Keratinocyte (primary cell): ENCODE measurements around the gene EEPD1. TPM values are rescaled to one million over a fixed set of nuclear protein-coding genes. Genes with fewer than 3 reads are reported as not detected.

Experiments used
- DNase-seq: peaks from one replicate; pipeline ENCODE4 v3.0.0-alpha.2; 2011; ENCODE audit warnings: low read depth, missing footprints, low spot score
- FAIRE-seq: peaks from 2 replicates; lab custom pipeline; 2011; peaks lifted over from hg19 to GRCh38; lab: Jason Lieb, UNC
- H2AFZ ChIP-seq: 2 replicates; pipeline ENCODE4 v1.6.0; 2012; ENCODE audit warnings: low read length, control low read depth, inconsistent platforms; ENCODE audit not compliant: control insufficient read depth
- H3K27ac ChIP-seq: 2 replicates; pipeline ENCODE4 v1.5.1; 2011; ENCODE audit warnings: low read length; ENCODE audit not compliant: control insufficient read depth, insufficient read depth
- H3K27me3 ChIP-seq: 3 replicates; pipeline ENCODE4 v1.6.0; 2011; ENCODE audit warnings: low read length; ENCODE audit not compliant: control insufficient read depth, insufficient read depth; ENCODE audit errors: extremely low read depth
- H3K36me3 ChIP-seq, 2 experiments: 2 replicates in 1 of 2; 3 replicates in 1 of 2; pipeline ENCODE4 v1.5.1; 2011; ENCODE audit warnings: low read length in 2 of 2, mild to moderate bottlenecking in 1 of 2; ENCODE audit not compliant: control insufficient read depth in 2 of 2, insufficient read depth in 2 of 2; ENCODE audit errors: extremely low read depth in 1 of 2
- H3K4me1 ChIP-seq: 3 replicates; pipeline ENCODE4 v1.5.1; 2011; ENCODE audit warnings: low read length; ENCODE audit not compliant: control insufficient read depth, insufficient read depth; ENCODE audit errors: extremely low read depth
- H3K4me2 ChIP-seq: 3 replicates; pipeline ENCODE4 v1.6.0; 2011; ENCODE audit warnings: low read depth, low read length; ENCODE audit not compliant: control insufficient read depth, insufficient read depth; ENCODE audit errors: extremely low read depth
- H3K4me3 ChIP-seq, 3 experiments: fragments of 200-600 bp in 1 of 3; sonication (generic) in 1 of 3; 2 replicates in 2 of 3; 3 replicates in 1 of 3; pipeline ENCODE4 v1.5.1; 2011 to 2016; ENCODE audit warnings: low read length in 3 of 3, mild to moderate bottlenecking in 3 of 3, control low read depth in 2 of 3, inconsistent platforms in 1 of 3, low read depth in 1 of 3, mixed read lengths in 1 of 3, mixed run types in 1 of 3, moderate library complexity in 1 of 3; ENCODE audit not compliant: control insufficient read depth in 2 of 3, insufficient read depth in 2 of 3; ENCODE audit errors: extremely low read depth in 1 of 3
- H3K79me2 ChIP-seq: 2 replicates; pipeline ENCODE4 v1.6.0; 2012; ENCODE audit warnings: low read length; ENCODE audit not compliant: control insufficient read depth, insufficient read depth
- H3K9ac ChIP-seq: 3 replicates; pipeline ENCODE4 v1.6.0; 2011; ENCODE audit warnings: low read length; ENCODE audit not compliant: control insufficient read depth, insufficient read depth; ENCODE audit errors: extremely low read depth
- H3K9me1 ChIP-seq: 3 replicates; pipeline ENCODE4 v1.6.0; 2011; ENCODE audit warnings: low read length; ENCODE audit not compliant: control insufficient read depth, insufficient read depth; ENCODE audit errors: extremely low read depth
- H3K9me3 ChIP-seq: 2 replicates; pipeline ENCODE4 v1.5.1; 2012; ENCODE audit warnings: low read depth, low read length; ENCODE audit not compliant: control insufficient read depth
- H4K20me1 ChIP-seq: 3 replicates; pipeline ENCODE4 v1.6.0; 2011; ENCODE audit warnings: low read length; ENCODE audit not compliant: control insufficient read depth, insufficient read depth; ENCODE audit errors: extremely low read depth
- EZH2 ChIP-seq: IDR thresholded peaks from one replicate; pipeline ENCODE4 v1.6.1; 2012; ENCODE audit warnings: inconsistent platforms, mild to moderate bottlenecking, low read length, moderate library complexity
- dilution Hi-C: fragments of 300-500 bp; cut with MboI; formaldehyde crosslinking; loops from one replicate; pipeline ENCODE4 v1.7.0; 2020; ENCODE audit warnings: low sequenced_read_pairs; ENCODE audit not compliant: extremely low pct_ligation_motif_present
- polyA plus RNA-seq, 5 experiments: library from polyadenylated mRNA; depleted of rRNA in 3 of 5; stranded (reverse) in 3 of 5; stranded (forward) in 1 of 5; unstranded in 1 of 5; fragments of >200 nt; gene quantifications; 1 replicate in 1 of 5; 2 replicates in 3 of 5; 3 replicates in 1 of 5; pipeline versions ENCODE4 v1.2.1 to v1.2.3, GENCODE V29; 2011 to 2012; ENCODE audit warnings: missing spikeins in 2 of 5, low read depth in 1 of 5, low replicate concordance in 1 of 5
- TF ChIP-seq, protein P1 (sequence below), 3 experiments: IDR thresholded peaks in 1 of 3; conservative IDR thresholded peaks in 1 of 3; optimal IDR thresholded peaks in 1 of 3; 2 replicates in 2 of 3; 3 replicates in 1 of 3; pipeline versions ENCODE3 to v1.5.1; 2011; ENCODE audit warnings: low read length in 3 of 3, mild to moderate bottlenecking in 3 of 3, moderate library complexity in 2 of 3, control low read depth in 1 of 3, inconsistent platforms in 1 of 3; ENCODE audit not compliant: insufficient read depth in 2 of 3; ENCODE audit errors: extremely low read depth in 1 of 3

The EEPD1 gene
- polyA plus RNA-seq, 1 donor (not counting 4 experiments of a cell fraction or from before 2014, with no cell fraction given): 1.2 TPM

DNA sequence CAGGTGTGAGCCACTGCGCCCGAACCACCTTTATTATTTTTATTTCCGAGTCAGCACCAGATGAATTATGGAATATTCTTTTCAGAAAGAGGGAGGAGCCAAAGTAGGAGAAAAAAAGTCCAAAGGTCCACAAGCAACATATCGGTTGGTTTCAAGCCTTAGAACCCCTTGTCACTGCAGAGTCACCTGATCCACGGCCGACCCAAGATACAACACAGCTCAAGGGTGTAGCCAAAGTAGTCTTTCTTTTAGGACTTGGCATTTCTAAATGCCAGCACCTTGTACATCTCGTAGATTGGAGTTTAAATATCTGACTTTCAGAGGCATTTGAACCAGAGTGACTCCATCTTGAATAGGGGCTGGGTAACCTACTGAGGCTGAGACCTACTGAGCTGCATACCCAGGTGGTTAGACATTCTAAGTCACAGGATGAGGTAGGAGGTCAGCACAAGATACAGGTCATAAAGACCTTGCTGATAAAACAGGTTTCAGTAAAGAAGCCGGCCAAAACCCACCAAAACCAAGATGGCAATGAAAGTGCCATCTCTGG is 122.8 kb downstream of the EEPD1 start:
- H3K4me1 ChIP-seq: peaks cover 4% of the 10 kb centered on the region
- H3K4me3 ChIP-seq: no peak overlapping the region
- H3K79me2 ChIP-seq: no peaks in the 10 kb centered on the region
- no peak overlapping the region for H3K27ac ChIP-seq
- H3K4me2 ChIP-seq: no peak overlapping the region
- H4K20me1 ChIP-seq: no peaks in the 10 kb centered on the region
- TF ChIP-seq EZH2: no peak
- TF ChIP-seq, protein P1, sequence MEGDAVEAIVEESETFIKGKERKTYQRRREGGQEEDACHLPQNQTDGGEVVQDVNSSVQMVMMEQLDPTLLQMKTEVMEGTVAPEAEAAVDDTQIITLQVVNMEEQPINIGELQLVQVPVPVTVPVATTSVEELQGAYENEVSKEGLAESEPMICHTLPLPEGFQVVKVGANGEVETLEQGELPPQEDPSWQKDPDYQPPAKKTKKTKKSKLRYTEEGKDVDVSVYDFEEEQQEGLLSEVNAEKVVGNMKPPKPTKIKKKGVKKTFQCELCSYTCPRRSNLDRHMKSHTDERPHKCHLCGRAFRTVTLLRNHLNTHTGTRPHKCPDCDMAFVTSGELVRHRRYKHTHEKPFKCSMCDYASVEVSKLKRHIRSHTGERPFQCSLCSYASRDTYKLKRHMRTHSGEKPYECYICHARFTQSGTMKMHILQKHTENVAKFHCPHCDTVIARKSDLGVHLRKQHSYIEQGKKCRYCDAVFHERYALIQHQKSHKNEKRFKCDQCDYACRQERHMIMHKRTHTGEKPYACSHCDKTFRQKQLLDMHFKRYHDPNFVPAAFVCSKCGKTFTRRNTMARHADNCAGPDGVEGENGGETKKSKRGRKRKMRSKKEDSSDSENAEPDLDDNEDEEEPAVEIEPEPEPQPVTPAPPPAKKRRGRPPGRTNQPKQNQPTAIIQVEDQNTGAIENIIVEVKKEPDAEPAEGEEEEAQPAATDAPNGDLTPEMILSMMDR (optimal IDR thresholded peaks at IDR 0.05 in 1 of 3, IDR thresholded peaks at IDR 0.05 in 1 of 3, conservative IDR thresholded peaks at IDR 0.05 in 1 of 3; ENCODE audit: extremely low read depth in 1 of 3, insufficient read depth in 2 of 3, low read length in 3 of 3): no peak
- dilution Hi-C loops: no loop called here
- no peaks in the 10 kb centered on the region for H3K9me3 ChIP-seq
- DNase-seq (no peak), FAIRE-seq (no peak)
- H3K36me3 ChIP-seq: no peaks in the 10 kb centered on the region
- H3K9ac ChIP-seq: no peak overlapping the region
- H3K9me1 ChIP-seq: no peaks in the 10 kb centered on the region
- H2AFZ ChIP-seq: no peak overlapping the region
- H3K27me3 ChIP-seq: peaks cover 4% of the 10 kb centered on the region

- H3K4me1 ChIP-seq: peaks cover 5% of the 10 kb centered on the region
- no peaks in the 10 kb centered on the region for H3K79me2 ChIP-seq
- no peak overlapping the region for H3K27ac ChIP-seq
- H3K9ac ChIP-seq: no peak overlapping the region
- no peak overlapping the region for H2AFZ ChIP-seq
- no peak overlapping the region for H3K4me2 ChIP-seq
- DNase-seq (no peak), FAIRE-seq (no peak)
- no peak overlapping the region for H3K4me3 ChIP-seq
- no peaks in the 10 kb centered on the region for H3K9me3 ChIP-seq
- no peaks in the 10 kb centered on the region for H4K20me1 ChIP-seq
- H3K36me3 ChIP-seq: no peaks in the 10 kb centered on the region
- dilution Hi-C loops: no loop called here
- peaks cover 4% of the 10 kb centered on the region for H3K27me3 ChIP-seq
- no peak for TF ChIP-seq EZH2
- TF ChIP-seq, protein P1 (optimal IDR thresholded peaks at IDR 0.05 in 1 of 3, IDR thresholded peaks at IDR 0.05 in 1 of 3, conservative IDR thresholded peaks at IDR 0.05 in 1 of 3; ENCODE audit: extremely low read depth in 1 of 3, insufficient read depth in 2 of 3, low read length in 3 of 3): no peak
- no peaks in the 10 kb centered on the region for H3K9me1 ChIP-seq
Measured at GRCh38 chr7:36276428-36277248, 123.6 kb downstream of the EEPD1 start.
